SK-N-SH (cell line): ENCODE data around the gene EVL. TPM values are rescaled to one million over a fixed set of nuclear protein-coding genes. Genes with fewer than 3 reads are reported as not detected.

Experiments
- CTCF ChIA-PET: fragments of 300-600, 350-600 bp; formaldehyde crosslinking; extraction: SDS; loops from one replicate; lab custom pipeline; 2021; lab: Yijun Ruan, JAX
- POLR2A ChIA-PET: fragments of 350-600 bp; sonication (Branson Sonifier 250); formaldehyde crosslinking; extraction: SDS; loops from one replicate; lab custom pipeline; 2020; ENCODE audit warnings: antibody characterized with exemption, inconsistent platforms; lab: Yijun Ruan, JAX
- DNase-seq: peaks from one replicate; pipeline ENCODE4 v3.0.0; 2012
- H2AFZ ChIP-seq: fragments of 200-600 bp; sonication (generic); 2 replicates; pipeline ENCODE4 v1.8.1; 2016; ENCODE audit warnings: antibody characterized with exemption, mild to moderate bottlenecking, low read depth
- H3F3A ChIP-seq: fragments of 200-600 bp; sonication (generic); replicated peaks from 2 replicates; pipeline ENCODE3; 2016; ENCODE audit warnings: antibody characterized with exemption, mild to moderate bottlenecking; ENCODE audit not compliant: insufficient read depth
- H3K27ac ChIP-seq, 2 experiments: fragments of 200-500 bp in 1 of 2; fragments of 200-600 bp in 1 of 2; sonication (Bioruptor generic) in 1 of 2; sonication (generic), shearing (Covaris generic) in 1 of 2; 2 replicates each; pipeline versions ENCODE4 v1.5.1 to v1.6.1; 2014 to 2016; ENCODE audit warnings: low read depth in 2 of 2, inconsistent platforms in 1 of 2, low read length in 1 of 2, mild to moderate bottlenecking in 1 of 2, mixed read lengths in 1 of 2
- H3K27me3 ChIP-seq: fragments of 200-600 bp; sonication (generic), shearing (Covaris generic); 2 replicates; pipeline ENCODE4 v1.6.1; 2016; ENCODE audit warnings: mixed run types; ENCODE audit not compliant: insufficient read depth
- H3K36me3 ChIP-seq, 2 experiments: fragments of 200-500 bp in 1 of 2; fragments of 200-600 bp in 1 of 2; sonication (Bioruptor generic) in 1 of 2; sonication (generic) in 1 of 2; replicated peaks in 1 of 2; 2 replicates each; pipeline versions ENCODE3 to v1.5.1; 2014 to 2016; ENCODE audit warnings: low read length in 1 of 2, mild to moderate bottlenecking in 1 of 2; ENCODE audit not compliant: insufficient read depth in 2 of 2, control insufficient read depth in 1 of 2
- H3K4me1 ChIP-seq, 2 experiments: fragments of 200-500 bp in 1 of 2; fragments of 200-600 bp in 1 of 2; sonication (Bioruptor generic) in 1 of 2; sonication (generic), shearing (Covaris generic) in 1 of 2; 2 replicates each; pipeline versions ENCODE4 v1.5.1 to v1.6.1; 2014 to 2016; ENCODE audit warnings: low read depth in 1 of 2, low read length in 1 of 2, mixed run types in 1 of 2; ENCODE audit not compliant: insufficient read depth in 2 of 2, control insufficient read depth in 1 of 2
- H3K4me2 ChIP-seq: fragments of 200-600 bp; sonication (generic), shearing (Covaris generic); 2 replicates; pipeline ENCODE4 v1.6.1; 2017; ENCODE audit warnings: mixed run types
- H3K4me3 ChIP-seq, 2 experiments: fragments of 200-500 bp in 1 of 2; fragments of 200-600 bp in 1 of 2; sonication (Bioruptor generic) in 1 of 2; sonication (generic), shearing (Covaris generic) in 1 of 2; 2 replicates each; pipeline versions ENCODE4 v1.5.1 to v1.8.1; 2014 to 2016; ENCODE audit warnings: low read depth in 2 of 2, inconsistent platforms in 1 of 2, low read length in 1 of 2, mild to moderate bottlenecking in 1 of 2, mixed read lengths in 1 of 2, moderate library complexity in 1 of 2
- H3K79me2 ChIP-seq: fragments of 200-600 bp; sonication (generic); 2 replicates; pipeline ENCODE4 v1.8.1; 2017; ENCODE audit warnings: mild to moderate bottlenecking; ENCODE audit not compliant: insufficient read depth
- H3K9ac ChIP-seq: fragments of 200-600 bp; sonication (generic); 2 replicates; pipeline ENCODE4 v1.6.1; 2017; ENCODE audit warnings: mixed run types
- H3K9me2 ChIP-seq: fragments of 200-600 bp; sonication (generic); 2 replicates; pipeline ENCODE4 v1.6.1; 2017; ENCODE audit warnings: mixed run types
- H3K9me3 ChIP-seq: fragments of 200-600 bp; sonication (generic); 2 replicates; pipeline ENCODE4 v1.6.1; 2017; ENCODE audit warnings: mixed run types, mild to moderate bottlenecking, moderate library complexity
- H4K20me1 ChIP-seq: fragments of 200-600 bp; sonication (generic); 2 replicates; pipeline ENCODE4 v1.6.1; 2017; ENCODE audit warnings: mild to moderate bottlenecking, mixed run types; ENCODE audit not compliant: insufficient read depth
- CHD2 ChIP-seq: fragments of 150-350 bp; IDR thresholded peaks from 2 replicates; pipeline ENCODE4 v1.6.1; 2018; ENCODE audit warnings: low read length; ENCODE audit not compliant: partially characterized antibody
- EP300 ChIP-seq, 2 experiments: IDR thresholded peaks; 2 replicates each; pipeline versions ENCODE4 v1.4.0 to v1.6.1; 2012; ENCODE audit warnings: borderline replicate concordance in 1 of 2, low read depth in 1 of 2, low read length in 1 of 2
- EZH2phosphoT487 ChIP-seq: fragments of 200-600 bp; sonication (generic); IDR thresholded peaks from 2 replicates; pipeline ENCODE4 v1.6.1; 2017; ENCODE audit warnings: low read depth, mixed run types, mild to moderate bottlenecking, antibody characterized with exemption, moderate library complexity, borderline replicate concordance
- MEF2A ChIP-seq: IDR thresholded peaks from 2 replicates; pipeline ENCODE4 v1.4.0; 2012; ENCODE audit warnings: low read depth, borderline replicate concordance
- NFIC ChIP-seq: IDR thresholded peaks from 2 replicates; pipeline ENCODE4 v1.4.0; 2012; ENCODE audit warnings: borderline replicate concordance
- POLR2AphosphoS5 ChIP-seq: IDR thresholded peaks from 2 replicates; pipeline ENCODE4 v1.6.1; 2012; ENCODE audit warnings: low read depth, low read length
- RAD21 ChIP-seq: IDR thresholded peaks from 2 replicates; pipeline ENCODE4 v1.6.1; 2012; ENCODE audit warnings: mild to moderate bottlenecking, low read length
- RCOR1 ChIP-seq: fragments of 150-350 bp; IDR thresholded peaks from 2 replicates; pipeline ENCODE4 v1.6.1; 2017; ENCODE audit warnings: antibody characterized with exemption, low read length
- RFX5 ChIP-seq: IDR thresholded peaks from 2 replicates; pipeline ENCODE4 v1.6.1; 2012; ENCODE audit warnings: mild to moderate bottlenecking, improper control_type of control experiment, low read length
- SIN3A ChIP-seq: IDR thresholded peaks from 2 replicates; pipeline ENCODE4 v1.6.1; 2012; ENCODE audit warnings: low read depth, mild to moderate bottlenecking, low read length, moderate library complexity, borderline replicate concordance
- TCF12 ChIP-seq: IDR thresholded peaks from 2 replicates; pipeline ENCODE4 v1.4.0; 2012
- WGBS: methylation state at CpG from one replicate; pipeline ENCODE4 v1.1.6; 2017; ENCODE audit warnings: low lambda C conversion rate; 5-methylcytosine and 5-hydroxymethylcytosine counted together
- polyA plus RNA-seq, 3 experiments: library from polyadenylated mRNA; depleted of rRNA; stranded (reverse); fragments of >200 nt; gene quantifications; 2 replicates each; pipeline ENCODE4 v1.2.3, GENCODE V29; 2012
- TF ChIP-seq, protein P1 (sequence below): IDR thresholded peaks from 2 replicates; pipeline ENCODE4; 2012
- TF ChIP-seq, protein P2 (sequence below): IDR thresholded peaks from 2 replicates; pipeline ENCODE4 v1.4.0; 2012; ENCODE audit warnings: low read depth
- TF ChIP-seq, protein P3 (sequence below): IDR thresholded peaks from 2 replicates; pipeline ENCODE4 v1.4.0; 2012; ENCODE audit warnings: low read depth, borderline replicate concordance
- TF ChIP-seq, protein P4 (sequence below): fragments of 150-350 bp; IDR thresholded peaks from 2 replicates; pipeline ENCODE4 v1.6.1; 2017; ENCODE audit warnings: antibody characterized with exemption, low read length, low read depth, borderline replicate concordance
- TF ChIP-seq, protein P5 (sequence below): IDR thresholded peaks from 2 replicates; pipeline ENCODE4 v1.4.0; 2012; ENCODE audit warnings: low read depth, borderline replicate concordance

Gene EVL
- polyA plus RNA-seq, 1 of the 3 experiments (the other 2 are of a cell fraction) = 36.5 TPM

DNA sequence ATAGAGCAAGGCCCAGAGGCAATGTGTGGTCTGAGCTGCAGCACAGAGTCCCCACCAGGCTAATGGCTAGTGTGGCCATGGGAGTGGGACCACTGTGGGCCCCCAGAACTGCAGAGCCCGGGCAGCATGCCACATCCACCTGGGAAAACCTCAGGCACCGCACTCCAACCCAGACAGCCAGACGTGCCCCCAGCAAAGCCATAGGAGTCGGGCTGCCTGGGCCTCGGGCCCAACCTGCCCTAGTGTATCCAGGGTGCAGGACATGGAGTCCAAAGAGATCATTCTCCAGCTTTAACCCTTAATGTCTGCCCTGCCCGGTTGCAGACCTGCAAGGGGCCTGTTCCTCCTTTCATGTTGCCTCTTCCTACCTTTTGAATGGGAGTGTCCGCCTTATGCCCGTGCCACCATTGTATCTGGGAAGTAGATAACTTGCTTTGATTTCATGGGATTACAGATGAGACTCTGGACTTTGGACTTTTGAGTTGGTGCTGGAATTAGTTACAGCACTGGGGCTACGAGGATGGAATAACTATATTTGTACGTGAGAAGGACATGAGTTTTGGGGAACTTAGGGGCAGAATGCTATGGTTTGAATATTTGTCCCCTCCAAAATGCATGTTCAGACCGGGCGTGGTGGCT lies 123.3 kb downstream of the EVL start:
- no peak overlapping the region for H3K27ac ChIP-seq
- no peak overlapping the region for H3K9ac ChIP-seq
- H3K4me2 ChIP-seq = no peak overlapping the region
- H3F3A ChIP-seq = peaks cover 4% of the 10 kb centered on the region
- H3K9me3 ChIP-seq = no peaks in the 10 kb centered on the region
- H3K9me2 ChIP-seq = no peaks in the 10 kb centered on the region
- no peak for DNase-seq
- ChIA-PET POLR2A (no interaction called here), CTCF (interaction anchor here (1.0 kb wide), 1 partner anchor 39 kb away, joined by 3 read pairs; no protein-coding TSS in a partner anchor)
- no peak overlapping the region for H3K4me3 ChIP-seq
- peaks cover 4 to 10% of the 10 kb centered on the region in 2 experiments; a peak in 2 of 4 replicates for H3K4me1 ChIP-seq
- no peaks in the 10 kb centered on the region for H3K27me3 ChIP-seq
- 87% methylated on average over 7 of the region's 12 CpGs for WGBS
- no peak overlapping the region for H2AFZ ChIP-seq
- no peaks in the 10 kb centered on the region for H3K79me2 ChIP-seq
- H4K20me1 ChIP-seq = no peaks in the 10 kb centered on the region
- no peaks in the 10 kb centered on the region for H3K36me3 ChIP-seq
- TF ChIP-seq, protein P1, sequence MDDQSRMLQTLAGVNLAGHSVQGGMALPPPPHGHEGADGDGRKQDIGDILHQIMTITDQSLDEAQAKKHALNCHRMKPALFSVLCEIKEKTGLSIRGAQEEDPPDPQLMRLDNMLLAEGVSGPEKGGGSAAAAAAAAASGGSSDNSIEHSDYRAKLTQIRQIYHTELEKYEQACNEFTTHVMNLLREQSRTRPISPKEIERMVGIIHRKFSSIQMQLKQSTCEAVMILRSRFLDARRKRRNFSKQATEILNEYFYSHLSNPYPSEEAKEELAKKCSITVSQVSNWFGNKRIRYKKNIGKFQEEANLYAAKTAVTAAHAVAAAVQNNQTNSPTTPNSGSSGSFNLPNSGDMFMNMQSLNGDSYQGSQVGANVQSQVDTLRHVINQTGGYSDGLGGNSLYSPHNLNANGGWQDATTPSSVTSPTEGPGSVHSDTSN = no peak
- TF ChIP-seq, protein P2, sequence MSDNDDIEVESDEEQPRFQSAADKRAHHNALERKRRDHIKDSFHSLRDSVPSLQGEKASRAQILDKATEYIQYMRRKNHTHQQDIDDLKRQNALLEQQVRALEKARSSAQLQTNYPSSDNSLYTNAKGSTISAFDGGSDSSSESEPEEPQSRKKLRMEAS = no peak
- TF ChIP-seq RFX5 = no peak
- TF ChIP-seq, protein P3, sequence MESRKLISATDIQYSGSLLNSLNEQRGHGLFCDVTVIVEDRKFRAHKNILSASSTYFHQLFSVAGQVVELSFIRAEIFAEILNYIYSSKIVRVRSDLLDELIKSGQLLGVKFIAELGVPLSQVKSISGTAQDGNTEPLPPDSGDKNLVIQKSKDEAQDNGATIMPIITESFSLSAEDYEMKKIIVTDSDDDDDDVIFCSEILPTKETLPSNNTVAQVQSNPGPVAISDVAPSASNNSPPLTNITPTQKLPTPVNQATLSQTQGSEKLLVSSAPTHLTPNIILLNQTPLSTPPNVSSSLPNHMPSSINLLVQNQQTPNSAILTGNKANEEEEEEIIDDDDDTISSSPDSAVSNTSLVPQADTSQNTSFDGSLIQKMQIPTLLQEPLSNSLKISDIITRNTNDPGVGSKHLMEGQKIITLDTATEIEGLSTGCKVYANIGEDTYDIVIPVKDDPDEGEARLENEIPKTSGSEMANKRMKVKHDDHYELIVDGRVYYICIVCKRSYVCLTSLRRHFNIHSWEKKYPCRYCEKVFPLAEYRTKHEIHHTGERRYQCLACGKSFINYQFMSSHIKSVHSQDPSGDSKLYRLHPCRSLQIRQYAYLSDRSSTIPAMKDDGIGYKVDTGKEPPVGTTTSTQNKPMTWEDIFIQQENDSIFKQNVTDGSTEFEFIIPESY = no peak
- no peak for TF ChIP-seq POLR2AphosphoS5
- no peak for TF ChIP-seq SIN3A
- no peak for TF ChIP-seq CHD2
- no peak for TF ChIP-seq MEF2A
- TF ChIP-seq, protein P4, sequence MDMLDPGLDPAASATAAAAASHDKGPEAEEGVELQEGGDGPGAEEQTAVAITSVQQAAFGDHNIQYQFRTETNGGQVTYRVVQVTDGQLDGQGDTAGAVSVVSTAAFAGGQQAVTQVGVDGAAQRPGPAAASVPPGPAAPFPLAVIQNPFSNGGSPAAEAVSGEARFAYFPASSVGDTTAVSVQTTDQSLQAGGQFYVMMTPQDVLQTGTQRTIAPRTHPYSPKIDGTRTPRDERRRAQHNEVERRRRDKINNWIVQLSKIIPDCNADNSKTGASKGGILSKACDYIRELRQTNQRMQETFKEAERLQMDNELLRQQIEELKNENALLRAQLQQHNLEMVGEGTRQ = no peak
- no peak for TF ChIP-seq RCOR1
- TF ChIP-seq TCF12 = no peak
- no peak for TF ChIP-seq EP300 (IDR thresholded peaks at IDR 0.05; ENCODE audit: borderline replicate concordance in 1 of 2, low read depth in 1 of 2, low read length in 1 of 2)
- TF ChIP-seq NFIC = no peak
- TF ChIP-seq EZH2phosphoT487 = no peak
- TF ChIP-seq, protein P5, sequence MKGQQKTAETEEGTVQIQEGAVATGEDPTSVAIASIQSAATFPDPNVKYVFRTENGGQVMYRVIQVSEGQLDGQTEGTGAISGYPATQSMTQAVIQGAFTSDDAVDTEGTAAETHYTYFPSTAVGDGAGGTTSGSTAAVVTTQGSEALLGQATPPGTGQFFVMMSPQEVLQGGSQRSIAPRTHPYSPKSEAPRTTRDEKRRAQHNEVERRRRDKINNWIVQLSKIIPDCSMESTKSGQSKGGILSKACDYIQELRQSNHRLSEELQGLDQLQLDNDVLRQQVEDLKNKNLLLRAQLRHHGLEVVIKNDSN = no peak
- no peak for TF ChIP-seq RAD21
